ENCODE data around the gene KIRREL3.

Gene KIRREL3

DNA sequence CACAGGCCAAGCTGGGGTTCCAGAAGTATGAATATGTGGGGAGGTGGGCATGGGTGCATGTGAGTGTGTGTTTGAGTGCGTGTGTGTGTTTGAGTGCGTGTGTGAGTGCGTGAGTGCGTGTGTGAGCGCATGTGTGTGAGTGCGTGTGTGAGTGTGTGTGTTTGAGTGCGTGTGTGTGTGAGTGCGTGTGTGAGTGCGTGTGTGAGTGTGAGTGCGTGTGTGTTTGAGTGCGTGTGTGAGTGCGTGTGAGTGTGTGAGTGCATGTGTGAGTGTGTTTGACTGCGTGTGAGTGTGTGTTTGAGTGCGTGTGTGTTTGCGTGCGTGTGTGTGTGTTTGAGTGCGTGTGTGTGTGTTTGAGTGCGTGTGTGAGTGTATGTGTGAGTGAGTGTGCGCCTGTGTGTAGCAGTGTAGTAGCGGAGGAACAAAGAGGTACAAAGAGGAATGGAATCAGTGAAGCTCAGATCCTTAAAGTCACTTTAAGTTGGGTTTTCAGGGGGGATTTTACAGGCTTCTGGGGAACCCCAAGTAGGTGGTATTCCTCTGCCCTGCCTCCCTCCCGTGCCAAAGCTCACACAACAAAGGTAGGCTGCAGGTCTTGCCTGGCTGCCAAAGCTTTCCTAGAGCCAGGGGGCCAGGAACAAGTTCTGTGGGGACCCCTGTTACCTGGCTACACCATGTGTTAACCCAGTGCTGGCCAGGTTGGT is 137.1 kb downstream of the KIRREL3 start:
- DNase-seq, result no peak

DNA sequence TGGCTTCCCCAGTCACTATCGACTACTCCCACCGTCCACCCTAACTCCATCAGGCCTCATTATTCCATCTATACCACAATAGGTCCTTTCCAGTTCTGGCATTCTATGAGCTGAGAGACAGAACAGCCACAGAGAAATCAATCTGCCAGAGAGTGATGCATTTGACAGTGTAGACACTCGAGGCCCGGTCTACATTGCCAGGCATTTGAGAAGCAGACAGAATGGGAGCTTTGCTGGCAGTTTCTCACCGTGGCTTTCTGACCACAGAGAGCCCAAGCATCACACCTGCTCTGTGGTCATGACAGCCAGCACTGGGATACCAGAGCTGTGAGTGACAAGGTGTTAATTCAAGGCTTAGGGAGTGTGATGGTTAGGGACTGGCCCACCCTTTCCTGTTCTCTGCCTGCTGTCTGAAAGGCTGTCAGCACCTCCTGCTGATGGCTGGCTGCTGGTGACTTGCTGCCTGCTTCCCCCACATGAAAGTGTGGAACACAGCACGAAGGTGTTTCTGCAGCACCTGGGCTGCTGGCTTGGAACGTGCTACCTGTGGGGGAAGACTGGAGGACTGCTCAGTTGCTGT is 137.8 kb downstream of the KIRREL3 start:
- DNase-seq, result peak; percentile 34 to 64

GRCh38 chr11:126861796-126862459 is 138.6 kb downstream of the KIRREL3 start:
- peak in 1 of 2 experiments; percentile 32 for DNase-seq

DNA sequence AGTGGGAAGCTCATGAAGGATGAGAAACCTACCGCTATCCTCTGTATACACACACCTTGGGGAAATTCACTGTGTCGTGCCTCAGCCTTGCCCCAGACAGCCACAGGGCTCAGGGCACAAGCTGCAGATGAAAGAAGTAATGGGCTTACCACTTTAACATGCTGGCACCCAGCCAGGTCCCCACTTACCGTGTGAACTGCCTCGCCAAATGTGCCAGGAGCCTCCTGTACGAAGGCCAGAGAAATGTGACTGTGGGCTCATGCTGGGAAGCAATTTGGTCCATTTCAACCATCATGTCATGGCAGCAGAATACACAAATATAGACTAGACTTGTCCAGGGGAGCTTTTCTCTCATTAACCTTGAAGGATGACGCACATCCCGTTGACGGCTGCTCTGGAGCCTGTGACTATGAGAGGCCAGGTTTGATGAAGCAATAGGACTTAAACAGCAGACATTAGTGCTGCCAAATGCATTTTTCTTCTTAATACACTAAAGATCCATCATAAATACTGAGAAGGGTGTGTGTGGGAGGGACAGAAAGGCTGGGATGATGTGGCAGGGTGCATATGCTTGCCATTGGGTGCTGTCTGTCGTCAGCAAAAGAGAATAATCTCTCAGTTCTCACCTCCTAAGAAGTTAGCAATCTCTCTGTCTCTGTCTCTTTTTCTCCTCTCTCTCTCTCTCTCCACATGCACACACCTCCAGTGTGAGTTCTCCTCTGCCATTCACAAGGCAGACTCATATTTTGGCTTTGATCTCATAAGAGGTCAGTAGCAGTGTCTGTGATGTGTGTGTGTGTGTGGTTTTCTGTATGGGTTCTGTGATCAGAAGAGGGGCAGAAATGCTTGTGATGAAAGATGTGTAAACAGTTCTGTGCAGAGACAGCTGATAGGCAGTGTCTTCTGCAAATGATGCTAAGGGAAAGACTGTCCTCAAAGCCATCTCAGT is 142.4 kb downstream of the KIRREL3 start:
- peak; percentile 98 to 99 for DNase-seq

- no peak for DNase-seq
Measured at GRCh38 chr11:126855536-126855935, 145.0 kb downstream of the KIRREL3 start.

- no peak for DNase-seq
Measured at GRCh38 chr11:126853732-126854131, 146.8 kb downstream of the KIRREL3 start.

GRCh38 chr11:126844789-126845188 is 155.8 kb downstream of the KIRREL3 start:
- no peak for DNase-seq

DNA sequence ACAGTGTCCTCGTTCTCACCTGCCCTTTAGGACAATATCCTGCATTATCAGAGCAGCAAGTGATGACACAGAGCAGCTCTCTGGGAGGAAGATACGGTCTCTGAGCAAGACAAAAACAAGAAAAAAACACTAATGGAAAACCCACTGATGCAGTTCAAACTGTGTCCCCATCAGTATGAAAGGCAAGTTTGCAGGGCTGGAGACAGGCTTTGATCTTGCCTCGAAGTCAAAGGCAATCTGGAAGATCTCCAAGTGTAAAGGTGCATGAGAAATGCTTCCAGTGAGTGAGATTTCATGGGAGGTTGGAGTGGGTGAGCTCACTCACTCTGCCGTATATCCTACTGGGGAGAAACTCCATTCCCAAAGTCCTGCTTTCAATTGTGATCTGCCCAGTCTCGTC is 157.5 kb downstream of the KIRREL3 start:
- DNase-seq, result no peak

DNA sequence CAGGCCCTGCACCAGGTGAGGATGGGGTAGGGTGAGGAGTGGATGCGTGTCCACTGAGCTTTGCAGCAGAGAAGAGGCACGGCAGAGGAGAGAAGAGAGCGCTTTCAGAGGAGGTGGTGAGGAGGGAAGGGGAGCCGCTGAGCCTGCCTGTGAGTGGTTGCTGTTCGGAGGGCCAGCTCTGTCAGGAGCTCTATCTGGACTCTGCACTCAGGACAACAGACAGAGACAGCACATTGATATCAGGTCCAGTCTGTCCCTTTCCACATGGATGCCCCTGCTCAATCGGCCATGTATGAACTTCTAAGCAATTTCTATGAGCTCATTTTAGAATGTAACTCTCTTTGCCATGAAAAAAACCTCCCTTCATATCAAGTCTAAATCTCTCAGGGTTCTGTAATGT is 158.6 kb downstream of the KIRREL3 start:
- DNase-seq, result no peak

- DNase-seq, result no peak
Measured at GRCh38 chr11:126840975-126841374, 159.6 kb downstream of the KIRREL3 start.

DNA sequence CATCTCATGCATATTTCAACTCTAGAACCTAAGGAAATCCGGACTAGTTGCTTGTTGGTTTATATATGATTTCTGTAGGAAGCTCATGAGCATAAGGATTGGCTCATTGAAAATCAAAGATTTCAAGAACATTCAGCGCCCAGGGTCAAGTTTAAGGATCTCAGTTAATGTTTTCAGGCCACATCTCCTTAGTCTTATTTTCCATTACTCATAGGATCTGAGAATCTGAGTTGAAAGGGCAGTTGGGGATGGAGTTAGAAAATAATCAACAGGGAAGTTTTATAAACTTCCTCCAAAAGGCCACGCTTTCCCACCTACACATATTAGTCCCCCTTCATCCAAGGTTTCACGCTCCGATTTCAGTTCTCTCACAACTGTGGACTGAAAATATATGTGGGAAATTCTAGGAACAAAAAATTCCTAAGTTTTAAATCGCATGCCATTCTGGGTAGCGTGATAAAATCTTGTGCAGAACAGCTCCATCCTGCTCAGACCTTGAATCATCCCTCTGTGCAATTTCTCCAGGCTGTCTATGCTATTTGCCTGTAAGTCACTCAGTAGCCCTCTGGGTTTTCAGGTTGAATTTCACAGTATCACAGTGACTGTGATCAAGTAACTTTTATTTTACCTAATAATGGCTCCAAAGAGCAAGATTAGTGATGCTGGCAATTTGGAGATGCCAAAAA is 160.2 kb downstream of the KIRREL3 start:
- no peak for DNase-seq

DNA sequence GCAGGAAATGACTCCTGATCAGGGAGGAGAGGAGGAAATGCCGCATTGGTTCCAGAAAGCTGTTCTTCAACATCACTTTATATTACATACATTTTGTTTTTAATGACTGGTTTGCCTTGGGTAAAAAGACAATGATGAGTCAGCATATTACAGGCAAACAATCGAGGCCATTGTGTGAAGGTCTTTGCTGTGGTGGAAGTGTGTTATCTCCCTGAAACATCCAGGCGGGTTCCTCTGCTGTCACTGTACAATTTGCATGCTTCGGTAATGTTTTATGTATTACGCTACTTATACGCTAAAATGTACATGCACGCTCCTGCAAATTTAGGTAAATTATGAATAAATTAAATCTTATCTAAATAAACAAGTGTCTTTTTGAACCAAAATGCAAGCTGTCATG is 161.1 kb downstream of the KIRREL3 start:
- DNase-seq, result peak in 1 of 2 experiments; percentile 17

DNA sequence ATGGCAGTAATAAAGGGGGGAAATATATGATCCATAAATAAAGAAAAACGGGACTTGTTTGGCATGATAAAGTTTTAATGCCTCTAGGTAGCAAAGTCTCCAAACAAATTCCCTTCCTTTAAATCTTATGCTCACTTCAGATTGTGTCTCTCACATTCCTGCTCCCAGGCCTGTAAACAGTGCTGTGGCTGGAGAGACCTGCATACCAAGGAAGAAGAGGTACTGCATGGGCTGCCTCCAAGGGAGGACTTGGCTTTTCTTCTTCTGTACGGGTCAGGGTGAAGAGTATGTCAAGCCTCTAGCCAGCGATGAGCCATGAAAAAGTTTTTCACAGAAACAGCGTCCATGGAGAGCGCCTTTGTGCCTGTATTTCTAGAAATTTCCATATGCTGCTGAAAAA is 161.8 kb downstream of the KIRREL3 start:
- no peak for DNase-seq

DNA sequence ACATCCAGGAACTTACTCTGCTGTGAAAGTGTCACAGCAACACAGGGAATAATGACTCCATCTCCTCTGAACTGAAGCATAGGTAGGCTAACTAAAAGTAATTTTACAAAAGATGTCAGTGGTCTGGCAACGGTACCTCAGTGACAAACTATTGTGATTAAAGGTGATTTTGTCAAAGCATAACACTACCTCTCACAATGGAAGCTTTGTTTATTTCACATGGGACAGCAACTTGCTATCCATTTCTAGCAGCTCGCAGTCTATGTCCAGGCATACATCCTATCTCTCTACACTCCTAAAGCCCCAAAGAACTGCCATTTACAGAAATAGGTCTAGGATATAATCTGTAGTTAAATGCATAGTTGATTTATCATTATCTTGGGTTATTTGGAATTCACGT is 163.0 kb downstream of the KIRREL3 start:
- DNase-seq, result no peak

DNA sequence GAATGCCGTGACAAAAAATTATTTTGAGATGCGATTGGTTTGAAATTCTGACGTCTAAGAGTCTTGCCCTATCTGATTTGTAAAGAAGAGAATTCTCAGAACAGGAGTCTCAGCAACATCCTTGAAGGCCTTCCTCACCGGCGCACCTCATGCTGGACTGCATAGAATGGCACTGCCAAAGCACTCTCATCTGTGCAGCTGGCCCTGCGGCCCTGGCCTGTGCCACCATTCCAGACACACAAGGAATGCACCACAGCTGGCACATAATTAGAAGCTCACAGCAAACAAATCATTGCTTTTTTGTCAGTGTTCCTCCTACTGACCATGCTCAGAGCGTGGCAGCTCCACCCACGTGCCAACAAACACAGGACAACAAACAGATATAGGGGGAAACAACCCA is 166.0 kb downstream of the KIRREL3 start:
- DNase-seq, result no peak

- no peak for DNase-seq
Measured at GRCh38 chr11:126834149-126834548, 166.4 kb downstream of the KIRREL3 start.

DNA sequence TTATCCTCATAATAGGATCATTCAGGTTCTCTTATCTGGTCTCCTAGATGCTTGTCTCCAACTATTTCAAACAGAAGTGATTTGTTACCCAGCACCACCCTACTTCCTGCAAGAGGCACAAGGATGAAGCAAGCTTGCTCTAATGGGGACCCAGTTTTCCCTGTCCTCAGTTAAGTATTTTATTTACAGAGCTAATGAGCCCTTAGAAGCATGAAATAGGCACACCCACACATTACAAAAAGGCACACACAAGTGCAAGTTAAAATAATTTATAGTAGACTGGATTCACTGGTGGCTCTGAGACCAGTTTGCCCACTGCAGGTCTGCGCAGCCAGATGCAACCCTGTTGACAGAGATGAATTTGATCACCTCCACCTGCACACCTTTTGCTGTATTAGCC is 167.5 kb downstream of the KIRREL3 start:
- DNase-seq, result peak in 1 of 2 experiments; percentile 37

GRCh38 chr11:126832387-126832786 is 168.2 kb downstream of the KIRREL3 start:
- no peak for DNase-seq

DNA sequence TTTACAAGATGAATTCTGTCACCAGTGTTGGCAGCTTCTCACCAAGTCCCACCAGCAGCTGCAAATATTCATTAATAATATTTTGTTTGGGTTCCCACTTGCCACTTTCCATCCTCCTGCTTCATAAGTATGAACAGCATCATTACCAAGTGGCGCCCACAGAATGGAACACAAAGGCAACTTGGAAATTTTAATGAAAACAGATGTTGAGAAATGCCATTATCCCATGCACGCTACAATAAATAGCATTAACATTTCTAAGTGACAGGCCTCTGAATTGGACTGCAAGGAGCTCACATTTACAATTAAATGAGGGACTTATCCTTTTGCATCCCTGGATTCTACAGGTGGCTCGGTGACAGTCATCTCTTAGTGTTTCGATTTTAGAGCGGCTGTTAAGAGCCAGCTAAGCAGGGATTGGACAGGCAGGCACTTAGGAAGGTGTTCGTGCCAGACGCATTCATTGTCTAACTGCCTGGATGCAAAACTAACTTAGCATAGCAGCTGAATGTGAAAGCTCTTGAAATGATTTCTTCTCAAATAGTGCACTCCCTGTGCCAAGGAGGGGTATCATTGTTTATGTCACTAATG is 170.3 kb downstream of the KIRREL3 start:
- peak in 1 of 2 experiments; percentile 47 for DNase-seq

DNA sequence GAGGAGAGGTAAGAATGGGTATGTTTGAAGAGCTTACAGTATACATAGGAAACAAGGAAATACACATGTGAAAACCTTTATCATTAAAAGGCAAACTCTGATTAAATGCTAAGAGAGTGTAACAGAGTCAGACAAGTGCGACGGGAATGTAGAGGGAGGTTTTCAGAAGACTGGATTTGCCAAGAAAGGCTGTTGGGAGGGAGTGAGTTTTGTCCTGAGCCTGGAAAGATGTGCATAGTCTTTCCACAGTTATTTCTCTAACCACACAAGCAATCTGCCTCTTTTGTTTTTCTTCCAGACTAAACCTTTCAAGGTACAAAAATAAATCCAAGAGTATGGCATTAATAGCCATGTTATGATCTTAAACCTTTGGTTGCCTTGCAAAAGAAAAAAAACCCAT is 170.9 kb downstream of the KIRREL3 start:
- no peak for DNase-seq

GRCh38 chr11:126824035-126824607 is 176.4 kb downstream of the KIRREL3 start:
- DNase-seq, result peak; percentile 49 to 87

DNA sequence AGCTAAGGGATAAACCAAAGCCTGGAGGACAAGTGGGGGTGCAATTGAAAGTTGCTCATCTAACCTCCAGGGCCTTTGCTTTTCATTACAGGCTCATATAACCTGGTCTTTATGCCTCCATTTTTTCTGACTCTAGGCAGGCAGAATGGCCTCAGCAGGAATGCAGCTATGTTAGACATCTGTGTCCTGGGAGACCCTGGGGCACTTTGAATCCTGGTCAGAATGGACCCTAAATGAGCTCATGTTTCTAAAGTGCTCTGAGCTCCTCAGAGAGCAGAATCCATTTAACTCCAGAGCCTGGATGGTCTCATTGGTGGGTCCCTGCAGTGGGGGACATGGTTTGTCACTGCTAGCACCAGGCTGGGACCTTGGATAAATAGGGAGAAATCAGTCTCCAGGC is 177.3 kb downstream of the KIRREL3 start:
- DNase-seq, result no peak

Data from NCI-H2081 (cell line).